ENCODE measurements around the gene DCLK2.

Gene DCLK2

GRCh38 chr4:150078041-150078578 is at the start of gene DCLK2:
TSS of gene DCLK2 (plus strand) at chr4:150078445. CDS start at chr4:150079028, 583 bp downstream.
- DNase-seq, result peak; percentile 7

DNA sequence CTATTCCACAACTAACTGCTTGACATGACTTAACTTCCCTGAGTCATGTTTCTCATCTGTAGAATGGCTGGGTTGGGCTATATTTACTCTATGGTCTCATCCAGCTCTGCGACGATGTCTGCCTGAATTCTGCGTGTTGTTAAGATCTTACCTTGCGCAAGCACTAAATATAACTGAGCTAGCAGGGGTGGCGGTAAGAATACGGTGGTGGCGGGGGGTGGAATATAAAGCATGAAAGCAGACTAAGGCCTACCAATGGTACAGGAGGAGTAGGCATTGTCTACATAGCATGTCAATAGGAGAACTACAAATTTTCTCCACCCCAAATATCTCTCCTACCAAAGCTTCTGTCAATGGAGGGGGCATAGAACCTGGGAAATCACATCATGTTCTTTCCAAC is 45.7 kb upstream of the DCLK2 start:
- no peak for DNase-seq

GRCh38 chr4:150033081-150033480 is 45.2 kb upstream of the DCLK2 start:
- no peak for DNase-seq

GRCh38 chr4:150033901-150034300 is 44.3 kb upstream of the DCLK2 start:
- no peak for DNase-seq

DNA sequence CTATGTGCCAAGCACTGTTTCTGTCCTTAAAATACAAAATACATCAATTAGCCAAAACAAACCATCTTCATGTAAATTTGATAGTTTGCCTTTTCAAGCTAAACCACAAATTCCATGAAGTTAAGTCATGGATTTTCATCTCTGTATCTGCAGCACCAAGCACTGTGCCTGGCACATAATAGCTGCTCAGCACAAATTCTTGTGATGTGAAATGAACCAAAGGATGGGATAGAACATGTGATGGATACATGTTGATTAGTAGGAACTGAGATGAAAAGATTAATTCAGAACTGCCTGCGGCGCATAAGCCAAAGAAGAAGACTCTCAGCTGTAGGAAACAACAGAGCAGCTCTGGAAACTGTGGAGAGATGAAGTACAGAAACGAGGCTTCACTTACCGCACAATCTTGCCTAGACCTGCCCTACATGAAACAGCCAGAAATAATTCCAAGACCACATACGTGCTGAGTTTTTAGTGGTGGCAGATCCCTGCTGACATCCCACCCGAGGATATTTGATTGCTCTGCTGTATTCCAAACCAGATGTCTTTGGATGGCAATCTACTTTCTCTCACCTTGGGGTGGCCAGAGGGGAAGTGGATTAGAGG is 40.9 kb upstream of the DCLK2 start:
- DNase-seq, result no peak

DNA sequence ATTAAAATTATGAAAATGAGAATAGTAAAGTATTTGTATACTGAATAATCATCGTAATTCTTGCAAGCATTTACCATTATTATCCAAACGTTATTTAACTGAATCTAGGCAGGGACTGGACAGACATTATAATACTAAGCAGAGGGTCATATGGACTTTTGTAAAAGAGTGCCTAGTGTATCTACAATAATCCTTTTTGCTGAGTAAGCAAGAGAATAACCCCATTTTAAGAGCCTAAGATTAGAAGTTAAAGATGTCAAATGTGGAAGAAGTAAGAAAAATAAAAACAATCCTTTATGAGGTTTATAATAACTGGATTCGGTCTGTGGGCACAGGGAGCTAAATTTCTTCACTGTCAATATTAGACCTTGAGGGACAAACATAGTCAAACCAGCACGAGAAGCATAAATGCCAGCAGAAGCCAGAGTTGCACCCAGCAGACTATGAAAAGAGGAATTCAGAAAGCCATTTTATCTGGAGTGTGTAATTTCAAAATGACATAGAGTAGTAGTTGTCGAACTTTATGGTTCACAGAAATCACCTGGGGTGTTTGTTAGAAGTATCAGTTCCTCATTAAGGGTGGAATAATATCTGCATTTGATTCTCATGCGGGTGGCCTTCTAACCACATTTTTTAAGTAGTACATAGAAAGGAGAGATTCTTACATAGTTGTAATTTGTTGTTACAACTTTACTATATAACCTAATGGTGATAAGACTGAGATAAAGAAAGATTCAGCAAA is 39.7 kb upstream of the DCLK2 start:
- no peak for DNase-seq

- DNase-seq, result no peak
Observed at GRCh38 chr4:150039274-150040127, 38.7 kb upstream of the DCLK2 start.

GRCh38 chr4:150044517-150044916 is 33.7 kb upstream of the DCLK2 start:
- no peak for DNase-seq

GRCh38 chr4:150045410-150045809 is 32.8 kb upstream of the DCLK2 start:
- no peak for DNase-seq

DNA sequence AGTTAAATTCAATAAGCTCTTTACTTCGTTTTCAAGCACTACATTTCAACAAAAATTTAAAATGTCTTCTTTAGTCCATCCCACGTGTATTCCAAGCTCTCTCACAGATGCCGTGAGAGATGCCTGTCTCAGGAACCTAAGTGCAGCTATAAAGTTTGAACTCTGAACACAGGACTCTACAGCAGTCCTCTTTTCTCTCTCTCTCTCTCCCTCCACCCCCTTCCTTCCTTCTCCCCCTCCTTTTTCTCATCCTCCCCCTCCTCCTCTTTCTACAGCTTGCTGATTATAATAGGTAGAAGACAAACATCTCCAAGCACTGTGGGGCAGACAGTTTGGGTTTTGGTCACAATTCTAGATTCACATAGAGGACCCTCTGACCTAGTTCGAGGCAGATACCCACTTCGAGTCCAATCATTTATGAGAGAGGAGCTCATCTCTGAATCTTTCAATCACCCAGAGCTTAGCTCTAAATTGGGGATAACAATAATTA is 31.5 kb upstream of the DCLK2 start:
- no peak for DNase-seq

GRCh38 chr4:150047546-150047945 is 30.7 kb upstream of the DCLK2 start:
- no peak for DNase-seq

GRCh38 chr4:150049682-150050081 is 28.6 kb upstream of the DCLK2 start:
- no peak for DNase-seq

DNA sequence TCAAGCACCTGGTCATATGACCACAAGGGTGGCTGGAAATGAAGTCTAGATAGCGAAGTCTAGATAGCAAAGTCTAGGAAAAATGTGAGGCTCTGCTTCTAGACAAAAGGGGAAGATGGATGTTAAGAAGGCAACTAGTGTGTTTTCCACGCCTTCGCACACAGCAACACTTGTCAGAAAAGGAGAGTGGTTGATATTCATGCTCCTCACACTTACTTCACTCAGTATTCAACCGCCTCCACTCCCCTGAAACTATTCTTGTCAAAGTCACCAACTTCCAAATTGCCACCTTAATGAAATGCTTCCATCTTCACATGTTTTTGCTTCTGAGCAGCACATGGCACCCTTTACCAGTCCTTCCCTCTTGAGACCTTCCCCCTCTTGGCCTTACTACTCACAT is 27.7 kb upstream of the DCLK2 start:
- no peak for DNase-seq

DNA sequence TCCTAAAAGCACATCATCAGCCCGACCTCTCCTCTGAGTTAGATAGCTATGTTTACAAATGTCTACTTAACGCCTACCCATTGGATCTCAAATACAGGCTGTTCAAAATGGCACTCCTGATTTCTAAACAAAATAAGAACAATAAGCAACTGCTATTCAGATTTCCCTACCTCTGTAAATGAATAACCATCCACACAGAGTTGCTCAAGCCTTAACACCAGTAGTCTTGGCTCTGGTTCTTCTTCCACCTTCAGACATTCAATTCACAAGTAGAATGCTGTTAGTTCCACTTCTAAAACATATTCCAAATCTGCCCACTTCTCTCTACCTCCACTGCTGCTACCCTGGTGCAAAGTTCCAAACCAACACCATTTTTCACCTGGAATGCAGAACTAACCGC is 27.1 kb upstream of the DCLK2 start:
- no peak for DNase-seq

- no peak for DNase-seq
Observed at GRCh38 chr4:150055467-150055866, 22.8 kb upstream of the DCLK2 start.

- no peak for DNase-seq
Observed at GRCh38 chr4:150056569-150056968, 21.7 kb upstream of the DCLK2 start.

DNA sequence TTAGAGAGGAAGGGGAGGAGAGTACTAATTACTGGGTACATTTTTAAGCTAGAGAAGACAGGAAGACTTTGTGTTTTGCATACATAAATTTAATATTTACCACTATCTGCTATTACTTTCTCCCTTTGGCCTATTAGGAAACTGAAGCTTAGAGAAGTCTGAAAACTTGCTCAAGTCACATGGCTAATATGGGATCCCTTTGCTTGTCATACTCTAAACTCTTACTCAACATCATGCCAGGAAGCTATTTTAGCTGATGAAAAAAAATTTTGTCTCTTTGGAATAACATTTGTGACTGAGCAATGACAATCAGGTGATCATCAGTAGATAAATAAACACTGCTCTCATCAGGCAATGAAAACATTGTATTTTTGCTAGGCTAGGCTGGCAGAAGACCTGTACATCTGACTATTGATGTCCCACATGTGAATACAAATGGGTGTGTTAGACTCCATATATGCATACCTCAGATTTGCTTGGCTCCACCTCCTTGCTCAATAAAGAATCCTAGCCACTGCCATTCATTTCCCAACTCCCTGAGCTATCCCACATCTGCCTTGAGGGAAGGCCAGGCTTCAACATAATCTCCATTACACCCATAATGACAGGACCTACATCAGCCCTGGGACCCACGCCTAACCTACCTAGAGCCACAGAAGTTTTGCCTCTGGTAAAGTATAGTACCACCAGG is 17.0 kb upstream of the DCLK2 start:
- DNase-seq, result no peak

GRCh38 chr4:150063128-150063527 is 15.1 kb upstream of the DCLK2 start:
- DNase-seq, result no peak

DNA sequence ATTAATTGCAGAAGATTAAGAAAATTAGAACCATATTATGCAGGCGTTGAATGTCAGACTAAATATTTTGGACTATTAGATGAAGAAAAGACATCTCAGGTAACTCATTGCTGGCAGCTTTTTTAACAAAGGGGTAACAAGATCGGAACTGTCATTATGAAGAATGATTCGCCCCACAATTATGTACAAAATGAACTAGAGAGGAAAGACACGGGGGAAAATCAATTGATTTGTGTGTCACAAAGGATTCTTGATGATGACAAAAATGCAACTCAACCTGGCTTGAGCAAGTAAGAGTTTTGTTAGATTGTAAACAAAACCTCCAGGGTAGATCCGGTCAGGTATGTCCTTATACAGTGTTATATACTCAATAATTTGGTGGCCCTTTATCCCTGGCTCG is 12.5 kb upstream of the DCLK2 start:
- no peak for DNase-seq

- no peak for DNase-seq
Observed at GRCh38 chr4:150067859-150068258, 10.4 kb upstream of the DCLK2 start.

DNA sequence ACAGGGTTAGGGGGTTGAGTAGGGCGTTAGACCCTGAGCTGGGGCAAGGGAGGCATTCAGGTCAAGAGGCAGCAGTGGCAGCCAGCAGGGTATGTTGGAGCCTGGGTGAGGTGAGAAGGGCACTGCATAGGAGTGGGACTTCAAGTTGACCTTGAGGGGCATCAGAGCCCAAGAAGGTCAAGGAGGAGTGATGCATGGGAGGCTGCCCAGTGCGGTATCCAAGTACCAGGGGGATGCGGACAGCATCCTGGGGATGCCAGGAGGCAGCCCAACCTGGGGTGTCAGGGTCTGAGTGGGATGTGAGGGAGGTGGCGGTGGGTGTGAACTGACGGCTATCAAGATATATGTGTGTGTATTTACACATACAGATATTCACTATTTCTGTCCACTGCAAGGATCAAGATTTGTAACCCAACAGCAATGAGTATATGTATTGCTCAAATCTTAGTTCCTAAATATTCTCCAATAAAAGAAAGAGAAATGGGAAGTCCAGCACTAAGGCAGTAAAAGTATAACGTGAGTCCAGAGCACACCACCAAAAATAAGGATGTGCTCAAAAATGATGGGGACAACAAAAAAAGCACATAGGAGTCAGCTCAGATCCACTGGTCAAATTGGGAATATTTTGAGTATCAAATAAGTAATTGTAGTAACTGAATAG is 9.8 kb upstream of the DCLK2 start:
- no peak for DNase-seq

DNA sequence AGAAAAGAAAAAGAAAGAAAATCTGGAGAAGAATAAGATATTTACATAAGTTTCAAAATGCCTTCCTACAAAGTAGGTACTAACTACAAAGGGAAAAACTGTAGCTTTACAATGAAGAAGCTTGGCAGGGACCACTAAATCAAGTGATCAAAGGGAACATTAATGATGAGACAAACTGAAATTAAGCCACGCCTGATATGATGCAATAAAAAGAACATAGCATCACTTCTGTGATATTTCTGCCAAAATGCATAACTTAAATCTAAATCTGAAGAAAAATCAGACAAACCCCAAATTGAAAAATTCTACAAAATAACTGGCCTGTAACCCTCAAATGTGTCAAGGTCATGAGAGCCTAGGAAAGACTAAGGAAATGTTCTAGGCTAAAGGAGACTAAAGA is 8.9 kb upstream of the DCLK2 start:
- no peak for DNase-seq
